K562 (cell line): ENCODE results near the gene TBXAS1. TPM values are rescaled to one million over a fixed set of nuclear protein-coding genes. Genes with fewer than 3 reads are reported as not detected.
A peak's percentile ranks its signal among the peaks of the same experiment; 100 is the strongest.

ENCODE experiments used
- ATAC-seq: fragments of 200-7000 bp; cut with Tn5 transposase; 3 replicates; pipeline ENCODE4 v1.9.1; 2020; ENCODE audit warnings: moderate library complexity
- BruUV-seq: library from RNA; stranded (reverse); fragments of 400-500 nt; replicated peaks from 2 replicates; lab custom pipeline; 2021; lab: Mats Ljungman, UMichigan
- CTCF ChIA-PET: fragments of 300-600 bp; formaldehyde crosslinking; extraction: SDS; loops from one replicate; lab custom pipeline; 2021; ENCODE audit warnings: low intra/inter-chr PET ratio; lab: Yijun Ruan, JAX
- POLR2A ChIA-PET: fragments of 300-600, 350-650 bp; sonication (Branson Sonifier 250); formaldehyde crosslinking; extraction: SDS; loops from one replicate; lab custom pipeline; 2021; ENCODE audit warnings: antibody characterized with exemption, inconsistent platforms; lab: Yijun Ruan, JAX
- DNase-seq, 4 experiments: peaks; one replicate each; pipeline versions ENCODE4 v3.0.0 to v3.0.0-alpha.2; 2011 to 2018; ENCODE audit warnings: low spot score in 3 of 4, mixed read lengths in 3 of 4; ENCODE audit errors: extremely low read depth in 1 of 4
- FAIRE-seq: peaks from 2 replicates; lab custom pipeline; 2011; peaks lifted over from hg19 to GRCh38; lab: Jason Lieb, UNC
- H2AFZ ChIP-seq: 2 replicates; pipeline ENCODE4 v1.6.0; 2011; ENCODE audit warnings: low read depth, low read length, control low read depth, inconsistent platforms
- H3K27ac ChIP-seq: fragments of 200-600 bp; 3 replicates; pipeline ENCODE4 v1.8.0; 2011; ENCODE audit warnings: low read depth, mild to moderate bottlenecking, control low read depth, inconsistent platforms, low read length, moderate library complexity, mixed read lengths; ENCODE audit errors: extremely low read depth
- H3K27me3 ChIP-seq, 2 experiments: fragments of 300-600 bp in 1 of 2; 2 replicates in 1 of 2; 3 replicates in 1 of 2; pipeline versions ENCODE4 v1.6.0 to v1.8.0; 2011; ENCODE audit warnings: inconsistent platforms in 2 of 2, low read length in 2 of 2, mild to moderate bottlenecking in 1 of 2, mixed read lengths in 1 of 2, moderate library complexity in 1 of 2; ENCODE audit not compliant: control insufficient read depth in 2 of 2, insufficient read depth in 2 of 2
- H3K36me3 ChIP-seq: fragments of 300-600 bp; 3 replicates; pipeline ENCODE4 v1.8.0; 2011; ENCODE audit warnings: mild to moderate bottlenecking, low read length, inconsistent platforms; ENCODE audit not compliant: control insufficient read depth, insufficient read depth
- H3K4me1 ChIP-seq, 2 experiments: fragments of 200-600 bp in 1 of 2; replicated peaks in 1 of 2; 2 replicates in 1 of 2; 3 replicates in 1 of 2; pipeline versions ENCODE4 v1.5.1 to v1.8.0; 2011; ENCODE audit warnings: inconsistent platforms in 2 of 2, low read length in 2 of 2, mild to moderate bottlenecking in 1 of 2, mixed read lengths in 1 of 2, moderate library complexity in 1 of 2; ENCODE audit not compliant: control insufficient read depth in 2 of 2, insufficient read depth in 2 of 2
- H3K4me2 ChIP-seq: 2 replicates; pipeline ENCODE4 v1.6.1; 2011; ENCODE audit warnings: low read length, control low read depth, inconsistent platforms, mixed read lengths; ENCODE audit not compliant: insufficient read depth
- H3K4me3 ChIP-seq: fragments of 200-600 bp; sonication (generic), shearing (Covaris generic); 2 replicates; pipeline ENCODE4 v1.5.1; 2016; ENCODE audit warnings: control low read depth, inconsistent platforms
- H3K79me2 ChIP-seq: fragments of 200-600 bp; 3 replicates; pipeline ENCODE4 v1.8.0; 2011; ENCODE audit warnings: low read length, inconsistent platforms; ENCODE audit not compliant: control insufficient read depth, insufficient read depth
- H3K9ac ChIP-seq, 2 experiments: 2 replicates each; pipeline versions ENCODE4 v1.6.0 to v1.6.1; 2011; ENCODE audit warnings: low read depth in 2 of 2, low read length in 2 of 2, control low read depth in 1 of 2, inconsistent platforms in 1 of 2, mild to moderate bottlenecking in 1 of 2, mixed read lengths in 1 of 2; ENCODE audit not compliant: insufficient read depth in 1 of 2
- H3K9me1 ChIP-seq: one replicate; pipeline ENCODE4 v1.6.0; 2011; ENCODE audit warnings: inconsistent platforms, mild to moderate bottlenecking, low read length, moderate library complexity; ENCODE audit not compliant: control insufficient read depth, insufficient read depth
- H3K9me3 ChIP-seq: replicated peaks from 2 replicates; pipeline ENCODE4 v1.5.1; 2011; ENCODE audit warnings: low read depth, low read length, inconsistent platforms; ENCODE audit not compliant: control insufficient read depth, insufficient read depth
- H4K20me1 ChIP-seq: replicated peaks from 2 replicates; pipeline ENCODE4 v1.6.1; 2011; ENCODE audit warnings: low read length, inconsistent platforms, mixed read lengths; ENCODE audit not compliant: control insufficient read depth, insufficient read depth
- BACH1 ChIP-seq: fragments of 200-800 bp; sonication (Bioruptor generic); IDR thresholded peaks from 2 replicates; pipeline ENCODE4 v1.6.1; 2016; ENCODE audit warnings: missing genetic modification characterization, missing compliant biosample characterization
- CBX2 ChIP-seq: fragments of 200-600 bp; sonication (generic); IDR thresholded peaks from one replicate; pipeline ENCODE4 v1.6.1; 2012; ENCODE audit warnings: mild to moderate bottlenecking, low read length, inconsistent platforms; ENCODE audit not compliant: insufficient read depth, poor library complexity, severe bottlenecking
- COPS2 ChIP-seq: fragments of 450-650 bp; conservative IDR thresholded peaks from 2 replicates; pipeline ENCODE4 v1.6.1; 2016; ENCODE audit warnings: mild to moderate bottlenecking, moderate library complexity
- KDM1A ChIP-seq, 2 experiments: fragments of 450-650 bp; IDR thresholded peaks; 2 replicates each; pipeline ENCODE4 v1.6.1; 2016; ENCODE audit warnings: mild to moderate bottlenecking in 2 of 2
- MCM3 ChIP-seq: fragments of 450-650 bp; IDR thresholded peaks from 2 replicates; pipeline ENCODE4 v1.6.1; 2016
- MCM5 ChIP-seq: fragments of 450-650 bp; IDR thresholded peaks from 2 replicates; pipeline ENCODE4 v1.6.1; 2016; ENCODE audit warnings: low read depth
- NCOA4 ChIP-seq: fragments of 450-650 bp; IDR thresholded peaks from 2 replicates; pipeline ENCODE4 v1.6.1; 2018; ENCODE audit warnings: mild to moderate bottlenecking; ENCODE audit not compliant: partially characterized antibody
- POLR2A ChIP-seq: fragments of 450-650 bp; conservative IDR thresholded peaks from 2 replicates; pipeline ENCODE4 v1.6.1; 2016
- PRPF4 ChIP-seq: fragments of 200-400 bp; formaldehyde crosslinking; IDR thresholded peaks from one replicate; pipeline ENCODE4 v1.6.1; 2017; ENCODE audit warnings: low read length, low read depth, mild to moderate bottlenecking; ENCODE audit not compliant: insufficient read depth, poor library complexity, severe bottlenecking
- PTBP1 ChIP-seq: fragments of 200-400 bp; formaldehyde crosslinking; IDR thresholded peaks from 2 replicates; pipeline ENCODE4 v1.6.1; 2017; ENCODE audit warnings: low read depth, low read length
- SRSF1 ChIP-seq: fragments of 200-400 bp; formaldehyde crosslinking; IDR thresholded peaks from 2 replicates; pipeline ENCODE4 v1.6.1; 2017; ENCODE audit warnings: mild to moderate bottlenecking, low read depth, low read length, moderate library complexity
- ZNF23 ChIP-seq: fragments of 250-450 bp; sonication (Bioruptor Pico); IDR thresholded peaks from 2 replicates; pipeline ENCODE4 v1.4.0; 2020; ENCODE audit warnings: mild to moderate bottlenecking
- ZNF384 ChIP-seq: IDR thresholded peaks from 2 replicates; pipeline ENCODE4 v1.6.1; 2012; ENCODE audit warnings: low read depth, low read length, improper control_type of control experiment
- ZNF766 ChIP-seq: fragments of 200-800 bp; sonication (Bioruptor generic); conservative IDR thresholded peaks from 2 replicates; pipeline ENCODE4 v1.6.1; 2016; ENCODE audit warnings: missing genetic modification characterization, missing compliant biosample characterization
- WGBS: fragments of 100-300 bp; shearing (Covaris generic); methylation state at CpG from one replicate; pipeline ENCODE4 v1.1.6; 2016; ENCODE audit warnings: low coverage, mixed read lengths; ENCODE audit not compliant: insufficient coverage; ENCODE audit errors: missing lambda C conversion rate; 5-methylcytosine and 5-hydroxymethylcytosine counted together
- in situ Hi-C: fragments of 300-500 bp; cut with MboI; formaldehyde crosslinking; loops from 4 replicates; pipeline ENCODE4 v1.15.0; 2018; ENCODE audit warnings: inconsistent platforms, mixed read lengths
- intact Hi-C: fragments of 100-400 bp; cut with micrococcal nuclease; formaldehyde crosslinking; loops from 2 replicates; pipeline ENCODE4 v1.14.2; 2022
- polyA plus RNA-seq, 8 experiments: library from polyadenylated mRNA; depleted of rRNA in 4 of 8; stranded (reverse) in 5 of 8; unstranded in 3 of 8; fragments of >200 nt; fragmentation: Nextera tagmentation in 2 of 8; fragmentation: Illumina TruSeq in 1 of 8; extraction: Ambion mirVana in 2 of 8; extraction: Trizol in 1 of 8; gene quantifications; 2 replicates each; pipeline versions ENCODE4 v1.2.1 to v1.2.3, GENCODE V29; 2011 to 2014; ENCODE audit warnings: inconsistent platforms in 1 of 8, missing spikeins in 1 of 8
- total RNA-seq, 7 experiments: library from RNA; depleted of rRNA in 6 of 7; stranded (reverse); fragments of >200 nt in 6 of 7; fragmentation: Illumina TruSeq in 2 of 7; extraction: Trizol in 2 of 7; gene quantifications; 2 replicates each; pipeline versions ENCODE4 v1.2.1 to v1.2.3, GENCODE V29; 2011 to 2021; ENCODE audit warnings: low replicate concordance in 1 of 7
- TF ChIP-seq, protein P1 (sequence below): fragments of 450-650 bp; IDR thresholded peaks from 2 replicates; pipeline ENCODE4 v1.6.1; 2016; ENCODE audit warnings: mild to moderate bottlenecking
- TF ChIP-seq, protein P2 (sequence below): sonication (generic); formaldehyde crosslinking; IDR thresholded peaks from 2 replicates; pipeline ENCODE4 v1.8.0; 2023; ENCODE audit warnings: mild to moderate bottlenecking, missing genetic modification reagents
- TF ChIP-seq, protein P3 (sequence below): fragments of 250-450 bp; sonication (Bioruptor Pico); IDR thresholded peaks from 2 replicates; pipeline ENCODE4 v1.5.0; 2021
- TF ChIP-seq, protein P4 (sequence below): fragments of 450-650 bp; conservative IDR thresholded peaks from 2 replicates; pipeline ENCODE4 v1.6.1; 2016; ENCODE audit warnings: missing genetic modification characterization, low read depth, mild to moderate bottlenecking, missing compliant biosample characterization, moderate library complexity

TBXAS1 gene
- total and polyA plus RNA-seq, 9 of the 15 experiments (the other 6 are each of a cell fraction or from before 2014, with no cell fraction given): 1.1 to 8.3 (median 1.9) TPM

DNA sequence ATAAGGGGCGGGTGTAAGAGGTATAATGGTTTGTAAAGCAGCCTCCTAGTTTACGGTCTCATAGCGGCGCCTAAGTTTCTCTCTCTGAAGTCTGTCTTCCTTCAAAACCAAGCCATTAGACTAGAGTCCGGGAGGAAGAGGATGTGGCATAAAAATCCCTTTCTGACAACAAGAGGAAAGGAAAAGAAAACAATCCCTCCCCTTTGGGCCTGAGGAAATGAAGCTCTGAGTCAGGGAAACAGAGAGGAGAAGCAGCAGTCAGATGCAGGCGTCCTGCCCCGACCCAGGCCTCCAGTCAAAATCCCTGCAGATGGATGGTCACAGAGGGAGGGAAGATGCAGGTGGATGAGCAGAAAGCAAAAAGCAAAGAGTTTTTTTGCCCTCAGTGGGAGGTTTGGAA, 210.0 kb downstream of the TBXAS1 start:
- in situ Hi-C loops: no loop called here
- no peaks in the 10 kb centered on the region for H3K9me1 ChIP-seq
- FAIRE-seq (no peak), DNase-seq (no peak), ATAC-seq (no peak)
- H3K4me3 ChIP-seq: no peak overlapping the region
- peaks cover 34% of the 10 kb centered on the region for H3K36me3 ChIP-seq
- H3K27me3 ChIP-seq: no peaks in the 10 kb centered on the region
- H3K4me1 ChIP-seq: no peaks in the 10 kb centered on the region
- ChIA-PET POLR2A (no interaction called here), CTCF (no interaction called here)
- WGBS: 71% methylated on average over 7 of the region's 7 CpGs
- H3K9me3 ChIP-seq: no peaks in the 10 kb centered on the region
- no peak overlapping the region for H2AFZ ChIP-seq
- no TSS peak for BruUV-seq
- no peak overlapping the region for H3K4me2 ChIP-seq
- intact Hi-C loops: no loop called here
- peak overlapping the region in 1 of 2 experiments; percentile 8; a peak in 1 of 4 replicates for H3K9ac ChIP-seq
- H3K27ac ChIP-seq: no peak overlapping the region
- H3K79me2 ChIP-seq: no peaks in the 10 kb centered on the region
- H4K20me1 ChIP-seq: no peaks in the 10 kb centered on the region
- TF ChIP-seq SRSF1: no peak
- TF ChIP-seq POLR2A: no peak
- TF ChIP-seq BACH1 (tag): no peak
- TF ChIP-seq CBX2: no peak
- no peak for TF ChIP-seq ZNF766 (CRISPR knock-in tag)
- no peak for TF ChIP-seq COPS2
- TF ChIP-seq KDM1A (IDR thresholded peaks at IDR 0.05): no peak
- no peak for TF ChIP-seq PRPF4
- TF ChIP-seq, protein P1, sequence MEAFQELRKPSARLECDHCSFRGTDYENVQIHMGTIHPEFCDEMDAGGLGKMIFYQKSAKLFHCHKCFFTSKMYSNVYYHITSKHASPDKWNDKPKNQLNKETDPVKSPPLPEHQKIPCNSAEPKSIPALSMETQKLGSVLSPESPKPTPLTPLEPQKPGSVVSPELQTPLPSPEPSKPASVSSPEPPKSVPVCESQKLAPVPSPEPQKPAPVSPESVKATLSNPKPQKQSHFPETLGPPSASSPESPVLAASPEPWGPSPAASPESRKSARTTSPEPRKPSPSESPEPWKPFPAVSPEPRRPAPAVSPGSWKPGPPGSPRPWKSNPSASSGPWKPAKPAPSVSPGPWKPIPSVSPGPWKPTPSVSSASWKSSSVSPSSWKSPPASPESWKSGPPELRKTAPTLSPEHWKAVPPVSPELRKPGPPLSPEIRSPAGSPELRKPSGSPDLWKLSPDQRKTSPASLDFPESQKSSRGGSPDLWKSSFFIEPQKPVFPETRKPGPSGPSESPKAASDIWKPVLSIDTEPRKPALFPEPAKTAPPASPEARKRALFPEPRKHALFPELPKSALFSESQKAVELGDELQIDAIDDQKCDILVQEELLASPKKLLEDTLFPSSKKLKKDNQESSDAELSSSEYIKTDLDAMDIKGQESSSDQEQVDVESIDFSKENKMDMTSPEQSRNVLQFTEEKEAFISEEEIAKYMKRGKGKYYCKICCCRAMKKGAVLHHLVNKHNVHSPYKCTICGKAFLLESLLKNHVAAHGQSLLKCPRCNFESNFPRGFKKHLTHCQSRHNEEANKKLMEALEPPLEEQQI: no peak
- TF ChIP-seq ZNF384: no peak
- no peak for TF ChIP-seq PTBP1
- no peak for TF ChIP-seq MCM5
- TF ChIP-seq, protein P2, sequence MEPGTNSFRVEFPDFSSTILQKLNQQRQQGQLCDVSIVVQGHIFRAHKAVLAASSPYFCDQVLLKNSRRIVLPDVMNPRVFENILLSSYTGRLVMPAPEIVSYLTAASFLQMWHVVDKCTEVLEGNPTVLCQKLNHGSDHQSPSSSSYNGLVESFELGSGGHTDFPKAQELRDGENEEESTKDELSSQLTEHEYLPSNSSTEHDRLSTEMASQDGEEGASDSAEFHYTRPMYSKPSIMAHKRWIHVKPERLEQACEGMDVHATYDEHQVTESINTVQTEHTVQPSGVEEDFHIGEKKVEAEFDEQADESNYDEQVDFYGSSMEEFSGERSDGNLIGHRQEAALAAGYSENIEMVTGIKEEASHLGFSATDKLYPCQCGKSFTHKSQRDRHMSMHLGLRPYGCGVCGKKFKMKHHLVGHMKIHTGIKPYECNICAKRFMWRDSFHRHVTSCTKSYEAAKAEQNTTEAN (CRISPR knock-in tag): no peak
- TF ChIP-seq NCOA4: no peak
- TF ChIP-seq MCM3: no peak
- TF ChIP-seq, protein P3, sequence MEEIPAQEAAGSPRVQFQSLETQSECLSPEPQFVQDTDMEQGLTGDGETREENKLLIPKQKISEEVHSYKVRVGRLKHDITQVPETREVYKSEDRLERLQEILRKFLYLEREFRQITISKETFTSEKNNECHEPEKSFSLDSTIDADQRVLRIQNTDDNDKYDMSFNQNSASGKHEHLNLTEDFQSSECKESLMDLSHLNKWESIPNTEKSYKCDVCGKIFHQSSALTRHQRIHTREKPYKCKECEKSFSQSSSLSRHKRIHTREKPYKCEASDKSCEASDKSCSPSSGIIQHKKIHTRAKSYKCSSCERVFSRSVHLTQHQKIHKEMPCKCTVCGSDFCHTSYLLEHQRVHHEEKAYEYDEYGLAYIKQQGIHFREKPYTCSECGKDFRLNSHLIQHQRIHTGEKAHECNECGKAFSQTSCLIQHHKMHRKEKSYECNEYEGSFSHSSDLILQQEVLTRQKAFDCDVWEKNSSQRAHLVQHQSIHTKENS: no peak
- TF ChIP-seq, protein P4, sequence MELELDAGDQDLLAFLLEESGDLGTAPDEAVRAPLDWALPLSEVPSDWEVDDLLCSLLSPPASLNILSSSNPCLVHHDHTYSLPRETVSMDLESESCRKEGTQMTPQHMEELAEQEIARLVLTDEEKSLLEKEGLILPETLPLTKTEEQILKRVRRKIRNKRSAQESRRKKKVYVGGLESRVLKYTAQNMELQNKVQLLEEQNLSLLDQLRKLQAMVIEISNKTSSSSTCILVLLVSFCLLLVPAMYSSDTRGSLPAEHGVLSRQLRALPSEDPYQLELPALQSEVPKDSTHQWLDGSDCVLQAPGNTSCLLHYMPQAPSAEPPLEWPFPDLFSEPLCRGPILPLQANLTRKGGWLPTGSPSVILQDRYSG: no peak
- TF ChIP-seq ZNF23 (CRISPR knock-in tag): no peak
